ENCODE measurements around the gene UBXN1. TPM values are rescaled to one million over a fixed set of nuclear protein-coding genes. Genes with fewer than 3 reads are reported as not detected.

The UBXN1 gene
- total and polyA plus RNA-seq, 2 experiments from 2014 or later, result 109 to 302 TPM

- H3K4me1 ChIP-seq (ENCODE audit: low read depth), result no peaks in the 10 kb centered on the region
- no peak overlapping the region for H3K4me3 ChIP-seq
- no peak for TF ChIP-seq CTCF (IDR thresholded peaks at IDR 0.05; ENCODE audit: low read depth, low read length)
- no peak for DNase-seq (ENCODE audit: low read depth in 1 of 2, low spot score in 1 of 2)
- H3K9me3 ChIP-seq (ENCODE audit: low read depth), result no peaks in the 10 kb centered on the region
- peaks cover 93% of the 10 kb centered on the region for H3K36me3 ChIP-seq
- no peak overlapping the region for H3K27ac ChIP-seq
- no peaks in the 10 kb centered on the region for H3K27me3 ChIP-seq
Observed at GRCh38 chr11:62716816-62717215, 37.9 kb upstream of the UBXN1 start.

- TF ChIP-seq CTCF (IDR thresholded peaks at IDR 0.05; ENCODE audit: low read depth, low read length), result no peak
- H3K4me3 ChIP-seq, result no peak overlapping the region
- H3K27ac ChIP-seq, result no peak overlapping the region
- DNase-seq (ENCODE audit: low read depth in 1 of 2, low spot score in 1 of 2), result no peak
- no peaks in the 10 kb centered on the region for H3K9me3 ChIP-seq (ENCODE audit: low read depth)
- H3K36me3 ChIP-seq, result peaks cover 91% of the 10 kb centered on the region
- no peaks in the 10 kb centered on the region for H3K4me1 ChIP-seq (ENCODE audit: low read depth)
- H3K27me3 ChIP-seq, result no peaks in the 10 kb centered on the region
Observed at GRCh38 chr11:62716206-62716605, 37.3 kb upstream of the UBXN1 start.

- H3K4me3 ChIP-seq, result no peak overlapping the region
- H3K9me3 ChIP-seq (ENCODE audit: low read depth), result no peaks in the 10 kb centered on the region
- no peak for DNase-seq (ENCODE audit: low read depth in 1 of 2, low spot score in 1 of 2)
- no peak for TF ChIP-seq CTCF (IDR thresholded peaks at IDR 0.05; ENCODE audit: low read depth, low read length)
- H3K27ac ChIP-seq, result peak overlapping the region; percentile 38
- H3K36me3 ChIP-seq, result peaks cover 85% of the 10 kb centered on the region
- H3K4me1 ChIP-seq (ENCODE audit: low read depth), result no peaks in the 10 kb centered on the region
- no peaks in the 10 kb centered on the region for H3K27me3 ChIP-seq
Observed at GRCh38 chr11:62715150-62716130, 36.6 kb upstream of the UBXN1 start.

- H3K9me3 ChIP-seq (ENCODE audit: low read depth), result no peaks in the 10 kb centered on the region
- no peak for DNase-seq (ENCODE audit: low read depth in 1 of 2, low spot score in 1 of 2)
- peak overlapping the region; percentile 38 for H3K27ac ChIP-seq
Observed at GRCh38 chr11:62713343-62713742, 34.5 kb upstream of the UBXN1 start.

GRCh38 chr11:62712861-62713260 lies 34.0 kb upstream of the UBXN1 start:
- Histone ChIP-seq H3K4me1 (ENCODE audit: low read depth) (peaks cover 11% of the 10 kb centered on the region), H3K27me3 (no peaks in the 10 kb centered on the region), H3K4me3 (no peak overlapping the region), H3K36me3 (peaks cover 61% of the 10 kb centered on the region), H3K27ac (peak overlapping the region; percentile 38), H3K9me3 (ENCODE audit: low read depth) (no peaks in the 10 kb centered on the region)
- TF ChIP-seq CTCF (IDR thresholded peaks at IDR 0.05; ENCODE audit: low read depth, low read length), result no peak
- DNase-seq (ENCODE audit: low read depth in 1 of 2, low spot score in 1 of 2), result no peak

More at GRCh38 chr11:62713343-62713742, 34.5 kb upstream of the UBXN1 start:
- Histone ChIP-seq H3K27me3 (no peaks in the 10 kb centered on the region), H3K4me3 (no peak overlapping the region), H3K4me1 (ENCODE audit: low read depth) (peaks cover 8% of the 10 kb centered on the region), H3K36me3 (peaks cover 66% of the 10 kb centered on the region)
- TF ChIP-seq CTCF (IDR thresholded peaks at IDR 0.05; ENCODE audit: low read depth, low read length), result no peak

Measured in cardiac muscle cell (in vitro differentiated cells and primary cell).